ENCODE results near the gene MYH14. TPM values are rescaled to one million over a fixed set of nuclear protein-coding genes. Genes with fewer than 3 reads are reported as not detected.

Gene MYH14
- total RNA-seq, 4 donors from 2014 or later, result 110 to 329 (median 202) TPM

DNA sequence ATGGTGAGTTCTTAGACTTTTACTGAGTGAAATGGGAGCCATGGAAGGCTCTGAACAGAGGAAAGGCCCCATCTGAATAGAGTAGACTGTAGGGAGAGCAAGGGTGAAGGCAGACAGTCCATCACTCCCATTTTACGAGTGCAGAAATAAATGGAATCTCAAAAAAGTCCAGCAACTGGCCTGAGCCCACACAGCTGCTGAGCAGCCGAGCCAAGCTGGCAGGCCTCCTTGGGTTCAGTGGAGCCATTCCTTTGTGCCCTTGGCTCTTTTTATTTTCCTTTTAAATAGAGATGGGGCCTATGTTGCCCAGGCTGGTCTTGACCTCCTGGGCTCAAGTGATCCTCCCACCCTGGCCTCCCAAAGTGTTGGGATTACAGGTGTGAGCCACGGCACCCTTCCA, 1.0 kb upstream of the MYH14 start:
- intact Hi-C loops (cut with DNase I; ENCODE audit: low total_unique reads), result no loop called here
- no peak for DNase-seq (ENCODE audit: low spot score in 2 of 2)
- no peak overlapping the region for H3K4me3 ChIP-seq (ENCODE audit: low read depth, poor library complexity, severe bottlenecking)
- WGBS, 2 donors, result 80 to 87% methylated on average over 3 of the region's 3 CpGs
- no peak for TF ChIP-seq POLR2A (IDR thresholded peaks at IDR 0.05)
- TF ChIP-seq, protein P1, sequence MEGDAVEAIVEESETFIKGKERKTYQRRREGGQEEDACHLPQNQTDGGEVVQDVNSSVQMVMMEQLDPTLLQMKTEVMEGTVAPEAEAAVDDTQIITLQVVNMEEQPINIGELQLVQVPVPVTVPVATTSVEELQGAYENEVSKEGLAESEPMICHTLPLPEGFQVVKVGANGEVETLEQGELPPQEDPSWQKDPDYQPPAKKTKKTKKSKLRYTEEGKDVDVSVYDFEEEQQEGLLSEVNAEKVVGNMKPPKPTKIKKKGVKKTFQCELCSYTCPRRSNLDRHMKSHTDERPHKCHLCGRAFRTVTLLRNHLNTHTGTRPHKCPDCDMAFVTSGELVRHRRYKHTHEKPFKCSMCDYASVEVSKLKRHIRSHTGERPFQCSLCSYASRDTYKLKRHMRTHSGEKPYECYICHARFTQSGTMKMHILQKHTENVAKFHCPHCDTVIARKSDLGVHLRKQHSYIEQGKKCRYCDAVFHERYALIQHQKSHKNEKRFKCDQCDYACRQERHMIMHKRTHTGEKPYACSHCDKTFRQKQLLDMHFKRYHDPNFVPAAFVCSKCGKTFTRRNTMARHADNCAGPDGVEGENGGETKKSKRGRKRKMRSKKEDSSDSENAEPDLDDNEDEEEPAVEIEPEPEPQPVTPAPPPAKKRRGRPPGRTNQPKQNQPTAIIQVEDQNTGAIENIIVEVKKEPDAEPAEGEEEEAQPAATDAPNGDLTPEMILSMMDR (IDR thresholded peaks at IDR 0.05), result no peak

DNA sequence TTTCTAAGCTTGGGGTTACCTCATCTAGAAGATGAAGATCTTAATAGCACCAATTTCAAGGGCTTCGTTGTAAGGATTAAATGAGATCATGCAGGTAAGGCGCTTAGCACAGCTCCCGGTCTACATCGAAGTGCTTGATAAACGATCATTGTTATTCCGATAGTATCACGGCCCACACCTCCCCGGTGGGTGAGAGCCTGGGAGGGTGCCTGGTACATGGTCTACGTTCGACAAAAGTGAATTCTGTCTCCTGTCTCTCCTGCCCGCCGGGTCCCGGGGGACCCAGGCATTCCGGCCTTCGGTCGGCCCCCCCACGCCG, 501 bp upstream of the MYH14 start:
- no peak for DNase-seq (ENCODE audit: low spot score in 2 of 2)
- H3K4me3 ChIP-seq (ENCODE audit: low read depth, poor library complexity, severe bottlenecking), result no peak overlapping the region
- TF ChIP-seq POLR2A (IDR thresholded peaks at IDR 0.05), result no peak
- TF ChIP-seq, protein P1 (IDR thresholded peaks at IDR 0.05), result no peak
- intact Hi-C loops (cut with DNase I; ENCODE audit: low total_unique reads), result no loop called here
- WGBS, 2 donors, result 13 to 19% methylated on average over 18 of the region's 18 CpGs

DNA sequence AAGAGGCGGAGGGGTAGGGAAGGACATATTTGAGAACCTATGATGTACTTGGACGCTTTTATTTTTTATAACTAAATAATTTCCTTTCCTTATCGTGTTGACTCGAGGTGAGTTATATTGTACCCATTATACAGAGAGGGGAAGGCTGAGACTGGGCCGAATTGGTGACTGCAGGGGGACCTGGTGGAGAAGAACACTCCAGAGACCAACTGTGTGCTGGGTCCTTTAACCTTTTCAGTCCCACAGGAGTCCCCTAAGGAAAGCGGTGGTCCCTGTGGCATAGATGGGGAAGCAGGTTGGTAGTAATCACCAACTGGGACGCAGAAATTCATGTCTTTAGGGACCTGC, 633 bp downstream of the MYH14 start:
- H3K4me3 ChIP-seq (ENCODE audit: low read depth, poor library complexity, severe bottlenecking), result no peak overlapping the region
- intact Hi-C loops (cut with DNase I; ENCODE audit: low total_unique reads), result no loop called here
- 56 to 65% methylated on average over 7 of the region's 7 CpGs for WGBS, 2 donors
- no peak for DNase-seq (ENCODE audit: low spot score in 2 of 2)
- TF ChIP-seq, protein P1 (IDR thresholded peaks at IDR 0.05), result no peak
- no peak for TF ChIP-seq POLR2A (IDR thresholded peaks at IDR 0.05)

DNA sequence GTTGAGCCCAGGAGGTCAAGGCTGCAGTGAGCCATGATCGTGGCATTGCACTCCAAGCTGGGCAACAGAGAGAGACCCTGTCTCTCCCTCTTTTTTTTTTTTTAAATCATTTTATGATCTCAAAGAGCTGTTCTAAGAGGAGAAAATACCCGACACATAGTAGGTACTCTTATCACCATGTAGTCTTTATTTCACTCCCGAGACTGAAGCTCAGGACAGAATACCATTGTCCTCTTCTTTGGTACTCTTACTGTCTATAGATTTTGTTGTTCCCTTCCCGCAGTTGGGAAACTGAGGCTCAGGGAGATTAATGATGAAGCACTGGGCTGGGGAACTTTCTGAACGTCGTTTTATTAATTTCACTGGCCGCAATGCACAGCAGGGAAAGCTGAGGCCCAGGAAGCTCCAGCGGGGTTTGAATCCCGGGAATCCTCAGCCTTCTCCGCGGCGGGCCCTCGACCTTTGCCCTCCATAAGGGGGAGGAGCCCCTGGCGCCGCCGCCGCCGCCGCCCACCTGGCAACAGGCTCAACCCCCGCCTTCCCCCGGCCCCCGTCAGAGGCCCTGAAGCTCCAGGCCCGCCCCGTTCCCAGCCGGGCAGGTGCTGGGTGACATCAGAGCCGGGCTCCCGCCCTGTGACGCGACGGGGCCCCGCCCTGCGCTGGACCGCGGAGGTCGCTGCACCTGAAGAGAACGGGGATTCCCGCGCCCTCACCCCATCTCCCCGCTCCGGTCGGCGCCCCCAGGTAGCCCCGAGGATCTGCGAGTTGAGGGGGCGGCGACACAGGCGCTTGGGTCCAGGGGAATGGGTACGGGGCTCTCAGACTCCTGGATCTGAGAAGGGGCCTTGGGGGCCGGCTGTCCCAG, 1.6 kb downstream of the MYH14 start:
- DNase-seq (ENCODE audit: low spot score in 2 of 2), result peak; percentile 31 to 91
- peak overlapping the region; percentile 15 for H3K4me3 ChIP-seq (ENCODE audit: low read depth, poor library complexity, severe bottlenecking)
- intact Hi-C loops (cut with DNase I; ENCODE audit: low total_unique reads), result no loop called here
- TF ChIP-seq POLR2A (IDR thresholded peaks at IDR 0.05), result no peak
- TF ChIP-seq, protein P1 (IDR thresholded peaks at IDR 0.05), result no peak
- WGBS, 2 donors, result 12 to 19% methylated on average over 18 to 30 of the region's 49 CpGs

DNA sequence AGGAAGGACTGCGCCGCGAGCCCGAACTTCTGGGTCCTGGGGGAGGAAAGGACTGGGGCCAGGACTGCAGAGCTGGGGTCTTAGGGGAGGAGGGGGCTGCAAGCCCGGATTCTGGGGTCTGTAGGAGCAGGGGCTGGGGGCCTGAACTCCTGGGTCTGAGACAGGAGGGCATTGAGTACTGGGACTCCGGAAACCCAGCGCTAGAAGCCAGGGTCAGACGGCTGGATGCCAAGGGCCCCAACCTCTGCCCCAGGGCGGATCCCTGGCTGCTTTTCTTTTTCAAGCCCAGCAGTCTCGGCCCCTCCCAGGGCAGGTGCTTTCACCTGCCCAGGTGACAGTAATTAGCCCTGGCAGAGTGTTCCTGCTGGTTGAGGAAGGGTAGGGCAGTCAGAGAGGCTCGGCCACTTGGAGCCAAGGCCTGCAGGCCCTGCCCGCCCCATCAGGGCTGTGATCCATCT, 2.3 kb downstream of the MYH14 start:
- intact Hi-C loops (cut with DNase I; ENCODE audit: low total_unique reads), result no loop called here
- TF ChIP-seq, protein P1 (IDR thresholded peaks at IDR 0.05), result no peak
- no peak for TF ChIP-seq POLR2A (IDR thresholded peaks at IDR 0.05)
- H3K4me3 ChIP-seq (ENCODE audit: low read depth, poor library complexity, severe bottlenecking), result peak overlapping the region; percentile 15
- WGBS, 2 donors, result 16 to 29% methylated on average over 11 to 12 of the region's 12 CpGs
- DNase-seq (ENCODE audit: low spot score in 2 of 2), result peak in 1 of 2 donors; percentile 19

DNA sequence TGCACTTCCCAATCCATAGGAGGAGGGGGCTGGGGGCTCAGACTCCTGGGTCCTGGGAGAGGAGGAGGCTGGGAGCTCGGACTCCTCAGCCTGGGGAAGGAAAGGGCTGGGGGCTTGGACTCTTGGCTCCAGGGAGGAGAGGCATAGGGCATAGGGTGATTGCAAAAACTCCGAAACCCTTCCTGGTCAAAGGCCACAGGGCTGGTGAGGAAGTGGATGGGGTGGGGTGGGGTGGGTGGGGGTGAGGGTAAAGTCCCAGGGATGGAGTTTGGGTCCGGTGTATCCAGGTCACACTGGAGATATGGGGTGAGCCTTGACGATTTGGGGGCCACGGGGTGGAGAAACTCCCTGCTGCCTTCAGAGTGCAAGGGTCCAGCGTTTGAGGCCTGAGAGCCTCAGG, 2.8 kb downstream of the MYH14 start:
- 73 to 76% methylated on average over 6 of the region's 6 CpGs for WGBS, 2 donors
- DNase-seq (ENCODE audit: low spot score in 2 of 2), result no peak
- intact Hi-C loops (cut with DNase I; ENCODE audit: low total_unique reads), result no loop called here
- no peak overlapping the region for H3K4me3 ChIP-seq (ENCODE audit: low read depth, poor library complexity, severe bottlenecking)
- no peak for TF ChIP-seq POLR2A (IDR thresholded peaks at IDR 0.05)
- TF ChIP-seq, protein P1 (IDR thresholded peaks at IDR 0.05), result no peak
